ENCODE results near the gene PPP1R12B.
"Not testable (repeated sequence)": the region's sequence is repeated elsewhere in the genome, so short reads cannot be mapped to it uniquely, and the experiment has no call there.

DNA sequence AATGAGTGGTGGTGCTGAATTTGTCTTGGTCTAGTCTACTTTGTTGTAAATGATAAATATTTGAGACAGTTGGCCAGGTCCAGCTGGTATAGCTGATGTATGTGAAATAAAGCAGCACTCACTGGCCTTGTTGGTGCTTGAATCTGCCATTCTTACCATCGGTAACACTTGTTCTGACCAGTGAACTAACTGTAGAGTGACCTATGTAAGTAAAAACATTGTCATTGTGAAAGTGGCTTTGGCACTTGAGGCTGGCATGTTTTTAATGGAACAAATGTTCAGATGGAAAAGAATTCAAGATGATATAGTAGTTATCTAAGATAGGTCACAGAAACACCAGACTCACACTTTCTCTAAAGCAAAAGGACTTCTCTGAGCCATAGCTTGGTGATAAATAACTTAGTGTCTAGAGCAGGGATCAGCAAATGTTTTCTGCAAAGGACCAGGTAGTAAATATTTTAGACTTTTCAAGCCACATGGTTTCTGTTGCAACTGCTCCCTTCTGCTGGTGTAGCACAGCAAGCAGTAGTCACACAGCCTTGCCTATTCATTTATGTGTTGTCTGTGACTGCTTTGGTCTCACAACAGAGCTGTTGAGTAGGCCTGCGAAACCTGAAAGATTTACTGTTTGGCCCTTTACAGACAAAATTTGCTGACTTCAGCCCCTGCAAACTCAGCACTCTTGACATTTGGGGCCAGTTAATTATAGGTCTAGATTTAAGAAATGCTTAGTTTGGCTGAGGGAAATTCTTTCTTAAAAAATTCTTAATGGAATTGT lies 124.0 kb downstream of the PPP1R12B start:
- TF ChIP-seq, protein P1, sequence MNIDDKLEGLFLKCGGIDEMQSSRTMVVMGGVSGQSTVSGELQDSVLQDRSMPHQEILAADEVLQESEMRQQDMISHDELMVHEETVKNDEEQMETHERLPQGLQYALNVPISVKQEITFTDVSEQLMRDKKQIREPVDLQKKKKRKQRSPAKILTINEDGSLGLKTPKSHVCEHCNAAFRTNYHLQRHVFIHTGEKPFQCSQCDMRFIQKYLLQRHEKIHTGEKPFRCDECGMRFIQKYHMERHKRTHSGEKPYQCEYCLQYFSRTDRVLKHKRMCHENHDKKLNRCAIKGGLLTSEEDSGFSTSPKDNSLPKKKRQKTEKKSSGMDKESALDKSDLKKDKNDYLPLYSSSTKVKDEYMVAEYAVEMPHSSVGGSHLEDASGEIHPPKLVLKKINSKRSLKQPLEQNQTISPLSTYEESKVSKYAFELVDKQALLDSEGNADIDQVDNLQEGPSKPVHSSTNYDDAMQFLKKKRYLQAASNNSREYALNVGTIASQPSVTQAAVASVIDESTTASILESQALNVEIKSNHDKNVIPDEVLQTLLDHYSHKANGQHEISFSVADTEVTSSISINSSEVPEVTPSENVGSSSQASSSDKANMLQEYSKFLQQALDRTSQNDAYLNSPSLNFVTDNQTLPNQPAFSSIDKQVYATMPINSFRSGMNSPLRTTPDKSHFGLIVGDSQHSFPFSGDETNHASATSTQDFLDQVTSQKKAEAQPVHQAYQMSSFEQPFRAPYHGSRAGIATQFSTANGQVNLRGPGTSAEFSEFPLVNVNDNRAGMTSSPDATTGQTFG (tag by site-specific recombination; IDR thresholded peaks at IDR 0.05; ENCODE audit: borderline replicate concordance), result not testable (repeated sequence)
- not testable (repeated sequence) for TF ChIP-seq BCL11A (tag by site-specific recombination; IDR thresholded peaks at IDR 0.05; ENCODE audit: low read depth); GLI4 (tag by site-specific recombination; IDR thresholded peaks at IDR 0.05); KLF8 (tag by site-specific recombination; IDR thresholded peaks at IDR 0.05); TCF7L2 (IDR thresholded peaks at IDR 0.05; ENCODE audit: borderline replicate concordance, low read depth, low read length); ZNF10 (tag by site-specific recombination; IDR thresholded peaks at IDR 0.05); ZNF830 (tag by site-specific recombination; IDR thresholded peaks at IDR 0.05; ENCODE audit: low read depth); ZEB2 (tag by site-specific recombination; IDR thresholded peaks at IDR 0.05); ZNF274 (IDR thresholded peaks at IDR 0.05; ENCODE audit: low read length); ZNF274 (tag by site-specific recombination; IDR thresholded peaks at IDR 0.05; ENCODE audit: borderline replicate concordance)
- TF ChIP-seq, protein P2, sequence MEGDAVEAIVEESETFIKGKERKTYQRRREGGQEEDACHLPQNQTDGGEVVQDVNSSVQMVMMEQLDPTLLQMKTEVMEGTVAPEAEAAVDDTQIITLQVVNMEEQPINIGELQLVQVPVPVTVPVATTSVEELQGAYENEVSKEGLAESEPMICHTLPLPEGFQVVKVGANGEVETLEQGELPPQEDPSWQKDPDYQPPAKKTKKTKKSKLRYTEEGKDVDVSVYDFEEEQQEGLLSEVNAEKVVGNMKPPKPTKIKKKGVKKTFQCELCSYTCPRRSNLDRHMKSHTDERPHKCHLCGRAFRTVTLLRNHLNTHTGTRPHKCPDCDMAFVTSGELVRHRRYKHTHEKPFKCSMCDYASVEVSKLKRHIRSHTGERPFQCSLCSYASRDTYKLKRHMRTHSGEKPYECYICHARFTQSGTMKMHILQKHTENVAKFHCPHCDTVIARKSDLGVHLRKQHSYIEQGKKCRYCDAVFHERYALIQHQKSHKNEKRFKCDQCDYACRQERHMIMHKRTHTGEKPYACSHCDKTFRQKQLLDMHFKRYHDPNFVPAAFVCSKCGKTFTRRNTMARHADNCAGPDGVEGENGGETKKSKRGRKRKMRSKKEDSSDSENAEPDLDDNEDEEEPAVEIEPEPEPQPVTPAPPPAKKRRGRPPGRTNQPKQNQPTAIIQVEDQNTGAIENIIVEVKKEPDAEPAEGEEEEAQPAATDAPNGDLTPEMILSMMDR (tag by site-specific recombination; IDR thresholded peaks at IDR 0.05), result not testable (repeated sequence)
- TF ChIP-seq, protein P3, sequence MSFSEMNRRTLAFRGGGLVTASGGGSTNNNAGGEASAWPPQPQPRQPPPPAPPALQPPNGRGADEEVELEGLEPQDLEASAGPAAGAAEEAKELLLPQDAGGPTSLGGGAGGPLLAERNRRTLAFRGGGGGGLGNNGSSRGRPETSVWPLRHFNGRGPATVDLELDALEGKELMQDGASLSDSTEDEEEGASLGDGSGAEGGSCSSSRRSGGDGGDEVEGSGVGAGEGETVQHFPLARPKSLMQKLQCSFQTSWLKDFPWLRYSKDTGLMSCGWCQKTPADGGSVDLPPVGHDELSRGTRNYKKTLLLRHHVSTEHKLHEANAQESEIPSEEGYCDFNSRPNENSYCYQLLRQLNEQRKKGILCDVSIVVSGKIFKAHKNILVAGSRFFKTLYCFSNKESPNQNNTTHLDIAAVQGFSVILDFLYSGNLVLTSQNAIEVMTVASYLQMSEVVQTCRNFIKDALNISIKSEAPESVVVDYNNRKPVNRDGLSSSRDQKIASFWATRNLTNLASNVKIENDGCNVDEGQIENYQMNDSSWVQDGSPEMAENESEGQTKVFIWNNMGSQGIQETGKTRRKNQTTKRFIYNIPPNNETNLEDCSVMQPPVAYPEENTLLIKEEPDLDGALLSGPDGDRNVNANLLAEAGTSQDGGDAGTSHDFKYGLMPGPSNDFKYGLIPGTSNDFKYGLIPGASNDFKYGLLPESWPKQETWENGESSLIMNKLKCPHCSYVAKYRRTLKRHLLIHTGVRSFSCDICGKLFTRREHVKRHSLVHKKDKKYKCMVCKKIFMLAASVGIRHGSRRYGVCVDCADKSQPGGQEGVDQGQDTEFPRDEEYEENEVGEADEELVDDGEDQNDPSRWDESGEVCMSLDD (tag by site-specific recombination; IDR thresholded peaks at IDR 0.05), result not testable (repeated sequence)
